NOMO-1 (cell line): ENCODE results near the gene HOXB3.

ENCODE experiments used
- DNase-seq, 2 experiments: peaks; one replicate each; lab custom pipeline; 2025; ENCODE audit not compliant: unreplicated experiment in 2 of 2; lab: John Stamatoyannopoulos, UW

Gene HOXB3

GRCh38 chr17:48588528-48588927 is 1.5 kb downstream of the HOXB3 start:
- DNase-seq = no peak

DNA sequence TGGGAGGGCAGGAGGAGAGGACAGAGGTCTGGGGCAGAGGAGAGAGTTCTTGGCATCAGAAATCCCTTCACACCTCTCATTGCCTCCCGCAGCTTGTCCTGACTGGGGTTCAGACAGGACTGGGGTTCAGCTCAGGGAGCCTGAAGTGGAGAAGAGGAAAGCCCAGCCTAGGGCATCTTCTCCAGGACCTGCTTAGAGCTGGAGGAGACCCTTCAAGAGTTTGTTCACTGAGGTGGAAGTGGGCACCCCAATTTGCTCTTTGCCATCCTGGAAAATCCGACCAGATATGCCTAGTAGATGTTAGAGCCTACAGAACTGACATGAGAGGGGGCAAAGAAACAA is 2.0 kb downstream of the HOXB3 start:
- DNase-seq = no peak

DNA sequence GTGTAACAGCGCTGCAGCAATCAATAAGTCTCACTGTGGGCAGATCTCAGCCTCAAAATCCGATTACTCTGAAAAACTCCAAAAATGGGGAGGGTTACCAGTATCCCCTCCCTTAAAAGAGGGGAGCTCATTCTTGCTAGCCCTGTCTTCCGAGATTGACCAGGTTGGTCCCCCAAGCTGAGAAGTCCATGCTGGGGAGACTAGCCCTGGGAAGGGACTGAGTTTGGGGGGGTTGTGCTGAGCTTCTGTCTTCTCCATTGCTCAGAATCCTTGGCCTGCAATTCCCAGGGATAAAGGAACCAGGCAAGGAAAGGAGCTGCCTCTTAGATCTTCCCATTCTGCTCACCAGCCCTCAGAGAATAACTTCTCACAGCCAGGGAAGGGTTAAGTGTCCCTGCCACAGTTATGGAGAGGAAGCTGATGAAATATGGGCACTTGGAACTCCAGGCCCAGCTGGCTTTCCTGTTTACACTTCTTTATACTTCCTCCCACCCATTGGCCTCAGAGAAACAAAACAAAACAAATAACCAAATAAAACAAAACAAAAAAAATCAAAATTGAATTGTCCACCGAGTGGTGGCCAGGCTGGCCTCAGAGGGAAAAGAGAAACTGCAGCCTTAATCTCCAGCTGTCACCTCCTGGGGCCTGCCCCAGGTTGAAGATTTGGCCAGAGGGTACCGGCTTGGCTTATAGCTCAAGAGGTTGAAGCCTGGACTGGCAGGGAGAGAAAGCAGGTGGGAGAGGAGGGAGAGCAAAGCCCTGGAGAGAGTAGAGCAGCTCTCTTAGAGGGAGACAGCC is 2.6 kb downstream of the HOXB3 start:
- no peak for DNase-seq

DNA sequence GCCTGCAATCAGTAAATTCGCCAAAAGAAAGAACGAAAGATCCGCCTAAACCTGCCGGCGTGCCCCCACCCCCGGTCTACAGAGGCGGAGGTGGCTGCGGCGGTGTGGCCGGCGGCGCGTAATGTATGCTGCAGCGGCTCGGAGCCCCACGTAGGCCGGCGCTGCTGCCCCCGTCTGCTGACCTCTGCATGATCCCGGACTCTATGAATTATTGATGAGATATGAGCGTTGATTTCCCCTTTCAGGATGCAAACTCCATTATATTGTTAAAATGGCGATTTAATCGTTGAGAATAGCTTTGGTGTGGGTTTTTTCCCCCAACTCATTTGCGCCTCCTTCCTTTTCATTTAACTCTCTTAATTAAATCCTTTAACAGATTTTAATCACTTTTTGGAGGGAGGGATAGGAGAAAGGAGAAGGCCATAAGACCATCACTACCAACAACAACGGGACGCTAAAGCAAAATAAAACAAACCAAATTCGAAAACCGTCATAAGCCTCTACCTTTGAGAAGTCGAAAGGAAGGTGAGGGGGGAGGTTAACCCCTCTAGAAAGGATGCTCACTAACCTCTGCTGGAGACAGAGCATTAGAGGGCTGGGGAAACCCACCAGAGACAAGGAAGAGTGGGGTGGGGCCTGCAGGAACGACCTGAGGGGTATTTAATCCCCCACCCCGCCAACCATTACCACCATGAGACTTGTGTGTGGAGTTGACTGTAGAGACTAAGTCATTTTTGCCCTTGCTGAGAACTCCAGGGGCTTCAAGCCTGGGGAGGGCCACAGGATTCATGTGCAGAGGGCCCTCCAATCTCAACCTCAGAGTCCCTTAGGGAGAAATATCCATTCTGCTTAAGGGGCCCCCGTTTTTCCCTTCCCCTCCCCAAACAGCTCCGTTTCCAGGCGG is 3.4 kb downstream of the HOXB3 start:
- no peak for DNase-seq

- no peak for DNase-seq
These were observed 5.8 kb downstream of the HOXB3 start for GRCh38 chr17:48584223-48584741.

GRCh38 chr17:48583708-48584222 is 6.3 kb downstream of the HOXB3 start:
- DNase-seq = no peak

- no peak for DNase-seq
These were observed 7.3 kb downstream of the HOXB3 start for GRCh38 chr17:48582750-48583069.

DNA sequence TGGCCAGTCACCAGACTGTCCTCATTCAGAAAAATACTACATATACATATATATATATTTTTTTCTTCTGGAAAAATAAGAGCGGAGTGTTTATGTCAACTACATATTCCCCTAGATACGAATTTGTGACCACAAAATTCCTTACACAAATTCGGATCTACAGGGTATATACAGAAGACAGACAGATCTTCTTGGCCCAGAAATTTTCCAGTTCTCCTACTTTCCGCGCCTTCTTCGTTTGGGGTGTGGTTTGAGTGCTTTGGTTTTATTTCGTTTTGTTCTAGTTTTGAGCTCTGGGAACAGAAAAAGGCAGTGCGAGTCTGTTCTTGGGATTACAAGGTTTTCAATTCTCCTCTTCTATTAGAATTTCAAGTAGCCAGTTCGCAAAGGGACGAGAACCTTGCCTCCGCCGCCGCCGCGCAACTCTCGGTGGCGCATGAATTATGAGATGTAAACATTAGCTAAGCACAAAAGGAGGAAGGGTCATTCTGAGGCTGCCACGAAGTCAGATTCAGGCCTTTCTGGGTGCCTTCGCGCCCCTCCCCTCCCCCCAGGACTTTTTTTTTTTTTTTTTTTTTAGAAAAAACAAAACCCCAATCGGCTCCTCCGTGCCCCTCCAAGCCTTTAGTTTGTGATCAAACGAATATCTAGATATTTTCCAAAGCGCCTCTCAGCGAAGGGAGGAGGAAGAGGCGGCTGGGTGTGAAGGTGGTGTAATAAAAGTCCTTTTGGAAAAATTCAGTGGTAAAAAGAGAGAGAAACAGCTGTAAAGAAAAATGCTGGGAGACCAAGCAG is 10.1 kb downstream of the HOXB3 start:
- no peak for DNase-seq

DNA sequence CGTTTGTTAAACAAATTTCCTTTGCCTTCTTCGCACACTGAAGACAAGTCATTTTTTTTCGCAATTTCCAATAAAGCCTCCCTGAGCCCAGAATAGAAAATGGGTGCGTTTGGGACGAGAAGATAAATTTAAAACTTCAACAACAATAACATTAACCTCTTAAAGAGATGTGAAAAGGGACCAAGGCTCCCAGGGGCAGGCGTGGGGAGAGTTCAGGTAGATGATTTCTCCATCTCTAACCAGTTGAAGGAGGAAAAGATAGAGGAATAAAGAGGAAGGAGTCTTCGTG is 10.6 kb downstream of the HOXB3 start:
- no peak for DNase-seq

DNA sequence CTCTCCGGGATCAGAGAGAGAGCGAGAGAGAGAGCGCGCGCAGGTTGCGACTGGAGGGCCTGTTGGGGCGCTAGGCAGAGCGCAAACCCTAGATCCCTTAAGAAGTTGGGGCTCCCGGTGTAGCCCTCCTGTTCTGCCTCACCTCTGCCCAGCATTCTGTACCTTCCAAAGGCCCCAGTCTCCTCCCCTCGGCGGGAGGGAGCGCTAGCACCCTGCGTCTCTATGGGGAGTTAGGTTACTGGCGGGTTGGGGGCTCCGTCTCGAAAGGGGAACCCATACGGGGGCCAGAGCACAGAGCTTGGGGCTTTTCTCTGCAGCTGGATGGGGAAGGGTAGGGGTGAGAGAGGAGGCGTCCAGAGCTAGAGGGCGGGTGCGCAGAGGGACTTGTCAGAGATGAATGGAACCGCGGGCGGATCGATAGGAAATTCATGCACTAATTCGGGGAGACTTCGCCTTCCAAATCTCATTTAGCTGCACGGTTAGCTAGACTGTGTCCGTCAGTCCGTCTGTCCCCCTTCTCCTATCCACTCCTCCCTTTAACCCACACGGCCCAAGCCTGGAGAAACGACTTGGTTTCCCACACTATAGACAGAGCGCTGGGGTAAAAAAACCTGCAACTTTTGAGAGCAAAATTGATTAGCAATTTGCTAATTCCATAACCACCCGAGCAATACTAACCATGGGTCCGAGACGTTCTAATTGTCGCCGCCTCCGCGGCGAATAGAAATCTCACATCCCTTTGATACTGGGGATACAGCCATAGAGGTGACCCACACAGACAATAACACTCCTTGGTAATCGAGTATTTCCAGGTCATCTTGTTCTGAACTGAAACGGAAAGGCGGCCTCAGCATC is 11.2 kb downstream of the HOXB3 start:
- no peak for DNase-seq

DNA sequence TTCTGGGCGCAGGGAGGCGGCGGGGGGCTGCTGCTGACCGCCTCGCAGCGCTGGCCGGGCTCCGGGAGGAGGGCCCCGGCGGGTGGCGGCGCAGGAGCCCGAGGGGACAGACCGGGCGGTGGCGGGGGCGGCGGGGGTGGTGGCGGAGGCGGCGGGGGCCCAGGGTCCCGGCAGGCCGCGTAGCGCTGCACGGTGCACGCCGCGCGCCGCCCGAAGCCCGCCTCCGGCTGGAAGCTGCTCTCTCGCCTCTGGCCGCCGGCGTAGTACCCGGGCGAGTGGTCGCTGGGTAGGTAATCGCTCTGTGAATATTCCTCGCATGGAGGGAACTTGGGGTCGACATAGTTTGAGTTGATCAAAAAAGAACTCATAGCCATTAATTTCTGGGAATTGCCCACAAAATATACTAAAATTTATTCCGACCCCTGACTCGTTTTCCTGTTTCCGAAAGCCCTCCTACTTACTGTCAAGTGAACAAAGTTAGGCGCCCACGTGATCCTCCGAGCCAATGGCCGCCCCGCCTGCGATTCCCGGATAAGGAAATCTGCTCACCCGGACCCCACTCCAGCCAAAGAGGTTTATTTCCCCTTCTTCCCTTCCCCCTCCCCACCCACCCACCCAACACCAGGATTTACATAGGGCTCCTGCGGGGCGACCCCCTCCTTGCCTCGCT is 12.0 kb downstream of the HOXB3 start, which contains the start of gene HOXB4:
TSS of gene HOXB4 (minus strand) at position 405 of the 670 bp plus-strand sequence. CDS start at position 374, 31 bp downstream.
- peak; percentile 33 to 48 for DNase-seq

DNA sequence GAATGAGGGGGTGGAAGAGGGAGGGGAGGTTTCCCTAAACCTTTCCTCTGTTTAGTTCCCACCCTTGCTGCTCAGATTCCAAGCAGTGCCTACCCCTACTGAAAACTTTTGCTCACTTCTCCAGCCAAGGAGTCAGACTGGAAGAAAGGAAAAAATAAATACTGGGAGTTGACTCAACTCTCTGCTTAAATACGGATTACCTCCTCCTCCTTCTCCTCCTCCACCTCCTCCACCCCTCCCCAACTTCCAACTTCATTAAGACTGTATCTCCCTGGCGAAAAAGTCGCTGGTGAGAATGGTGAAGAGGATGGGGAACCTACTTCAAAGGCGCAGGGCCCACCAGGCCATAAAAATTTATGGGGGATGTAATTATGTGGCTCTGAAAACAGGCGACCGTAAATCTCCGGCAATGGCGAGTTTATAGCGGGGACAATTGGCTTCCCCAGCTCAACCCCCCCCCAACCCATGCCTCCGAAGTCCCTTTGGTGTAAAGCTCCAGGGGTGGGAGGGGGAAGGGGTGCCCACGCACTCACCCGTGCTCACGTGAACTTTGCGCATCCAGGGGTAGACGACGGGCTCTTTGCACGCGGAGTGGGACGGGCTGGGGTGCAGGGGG is 12.6 kb downstream of the HOXB3 start:
- DNase-seq = no peak

DNA sequence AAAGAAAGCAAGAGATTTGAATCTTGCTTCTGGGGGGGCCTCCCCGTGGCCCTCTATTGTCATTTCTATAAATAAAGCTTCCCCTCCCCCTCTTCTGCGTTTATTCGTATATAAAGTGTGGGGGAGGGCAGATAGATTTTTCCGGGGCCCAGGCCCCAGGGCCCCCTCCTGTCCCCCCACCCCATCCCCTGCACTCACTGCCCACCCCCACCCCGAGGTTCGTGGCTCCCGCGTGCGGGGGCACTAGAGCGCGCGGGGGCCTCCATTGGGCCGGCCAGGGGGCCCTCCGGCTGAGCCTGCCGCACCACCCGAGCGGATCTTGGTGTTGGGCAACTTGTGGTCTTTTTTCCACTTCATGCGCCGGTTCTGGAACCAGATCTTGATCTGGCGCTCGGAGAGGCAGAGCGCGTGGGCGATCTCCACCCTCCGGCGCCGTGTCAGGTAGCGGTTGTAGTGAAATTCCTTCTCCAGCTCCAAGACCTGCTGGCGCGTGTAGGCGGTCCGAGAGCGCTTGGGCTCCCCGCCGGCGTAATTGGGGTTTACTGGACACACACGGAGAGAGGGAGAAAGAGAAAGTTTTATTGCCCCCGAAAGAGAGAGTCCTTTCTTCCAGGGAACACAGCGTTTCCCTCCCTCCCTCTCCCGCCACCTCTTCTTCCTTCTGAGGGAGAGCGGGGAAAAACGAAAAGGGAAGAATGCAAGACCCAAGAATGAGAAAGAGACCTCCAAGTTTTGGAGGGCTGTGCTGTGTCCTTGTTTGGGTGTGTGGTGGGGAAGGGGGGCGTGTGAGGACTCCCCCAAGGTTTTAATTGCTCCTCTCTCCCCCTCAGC is 13.3 kb downstream of the HOXB3 start:
- DNase-seq = no peak

- DNase-seq = no peak
These were observed 14.2 kb downstream of the HOXB3 start for GRCh38 chr17:48575673-48576478.

- no peak for DNase-seq
These were observed 14.9 kb downstream of the HOXB3 start for GRCh38 chr17:48575066-48575582.

- DNase-seq = no peak
These were observed 15.5 kb downstream of the HOXB3 start for GRCh38 chr17:48574505-48575065.
